HG02981 (cell line): Measurements from ENCODE around the gene FMN1.
"Not testable (repeated sequence)": the region's sequence is repeated elsewhere in the genome, so short reads cannot be mapped to it uniquely, and the experiment has no call there.

Experiments
- ATAC-seq: cut with Tn5 transposase; IDR thresholded peaks from one replicate; pipeline ENCODE4 v1.9.1; 2021; ENCODE audit warnings: mild to moderate bottlenecking, moderate library complexity; ENCODE audit not compliant: unreplicated experiment

FMN1 gene

GRCh38 chr15:32871883-32872282 is 322.6 kb downstream of the FMN1 start:
- no peak for ATAC-seq

- ATAC-seq: no peak
Observed at GRCh38 chr15:32870240-32871033, 324.1 kb downstream of the FMN1 start.

GRCh38 chr15:32869776-32870175 is 324.7 kb downstream of the FMN1 start:
- ATAC-seq: no peak

GRCh38 chr15:32867313-32867626 is 327.2 kb downstream of the FMN1 start:
- ATAC-seq: no peak

DNA sequence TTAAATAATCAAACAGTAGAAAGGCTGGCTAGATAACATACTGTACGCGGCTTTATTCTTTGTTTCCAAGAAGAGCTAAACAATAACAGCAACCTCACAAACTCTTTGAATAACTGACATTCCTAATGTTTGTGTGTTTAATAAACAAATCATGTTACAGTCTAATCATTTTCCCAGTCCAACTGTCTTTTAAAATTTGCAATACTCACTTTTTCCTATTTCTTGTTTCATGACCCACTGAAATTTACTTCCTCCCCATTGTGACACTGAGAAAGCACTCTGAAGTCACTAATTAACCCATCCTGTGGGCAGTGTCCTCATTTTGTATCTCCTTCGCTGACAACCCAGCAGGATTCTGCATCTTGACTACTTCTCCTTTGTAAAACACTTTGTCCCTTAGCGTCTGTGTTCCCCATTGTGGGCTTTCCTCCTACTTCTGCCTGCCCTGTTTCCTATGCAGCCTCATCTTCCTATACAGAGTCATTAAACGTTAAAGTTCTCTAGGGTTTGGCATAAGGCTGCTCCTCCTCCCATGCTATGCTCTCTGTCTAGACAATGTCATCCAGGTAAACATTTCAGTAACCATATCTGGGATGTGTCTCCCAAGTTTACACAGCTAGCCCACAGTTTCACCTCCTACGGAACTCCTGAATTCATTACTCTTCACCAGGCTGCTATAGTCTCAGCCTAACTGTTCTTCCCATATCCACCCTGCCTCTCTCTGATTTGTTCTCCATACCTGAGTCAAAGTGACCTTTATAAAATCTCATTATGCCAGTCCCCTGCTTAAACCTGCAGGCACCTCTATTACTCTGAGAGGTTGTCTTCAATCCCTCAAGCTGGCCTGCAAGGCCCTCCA is 327.8 kb downstream of the FMN1 start:
- no peak for ATAC-seq

DNA sequence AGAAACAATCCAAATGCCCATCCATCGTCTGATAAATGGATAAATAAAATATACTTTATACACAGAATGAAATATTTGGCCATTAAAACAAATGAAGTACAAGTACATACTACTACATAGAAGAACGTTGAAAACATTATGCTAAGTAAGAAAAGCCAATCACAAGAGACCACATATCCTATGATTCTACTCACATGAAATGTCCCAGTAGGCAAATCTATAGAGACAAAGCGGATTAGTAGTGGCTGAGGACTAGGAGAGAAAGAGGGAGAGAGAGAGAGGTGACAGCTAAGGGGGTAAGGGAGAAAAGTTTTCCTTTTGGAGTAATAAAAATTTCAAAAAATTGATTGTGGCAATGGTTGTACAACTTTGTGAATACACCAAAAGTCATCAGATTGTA is 329.7 kb downstream of the FMN1 start:
- no peak for ATAC-seq

DNA sequence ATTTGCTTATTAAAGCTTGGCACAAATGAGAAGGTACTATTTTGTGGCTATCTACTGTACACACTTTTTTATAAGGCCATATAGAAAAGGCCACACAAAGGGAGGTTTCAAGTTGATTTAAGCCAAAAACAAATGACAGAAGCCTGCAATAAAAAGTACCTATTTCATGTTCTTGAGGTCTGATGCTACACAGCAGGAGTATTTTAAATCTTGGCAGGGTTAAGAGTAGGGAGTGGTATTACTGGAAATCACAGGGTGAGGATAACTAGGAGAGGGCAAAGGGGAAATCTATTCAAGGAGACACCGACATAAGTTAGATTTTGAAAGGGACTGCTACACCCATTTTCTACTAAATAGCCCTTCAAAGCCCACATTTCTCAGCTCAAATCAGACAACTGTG is 330.5 kb downstream of the FMN1 start:
- no peak for ATAC-seq

- ATAC-seq: no peak
Observed at GRCh38 chr15:32861761-32862160, 332.8 kb downstream of the FMN1 start.

- no peak for ATAC-seq
Observed at GRCh38 chr15:32861174-32861573, 333.3 kb downstream of the FMN1 start.

DNA sequence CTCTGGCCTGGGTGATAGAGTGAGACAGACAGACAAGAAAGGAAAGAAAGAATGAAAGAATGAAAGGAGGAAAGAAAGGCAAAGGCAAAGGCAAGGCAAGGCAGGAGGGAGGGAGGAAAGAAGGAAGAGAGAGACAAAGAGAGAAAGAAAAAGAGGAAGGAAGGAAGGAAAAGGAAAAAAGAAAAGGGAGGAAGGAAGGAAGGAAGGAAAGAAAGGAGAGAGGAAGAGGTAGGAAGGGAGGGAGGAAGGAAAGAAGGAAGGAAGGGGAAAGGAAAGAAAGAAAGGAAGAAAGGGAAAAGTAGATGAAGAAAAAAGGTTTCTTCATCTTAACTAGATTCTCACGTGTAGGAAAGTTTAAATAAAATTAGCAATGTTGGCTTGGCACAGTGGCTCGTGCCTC is 334.5 kb downstream of the FMN1 start:
- no peak for ATAC-seq

GRCh38 chr15:32859251-32859650 is 335.3 kb downstream of the FMN1 start:
- no peak for ATAC-seq

DNA sequence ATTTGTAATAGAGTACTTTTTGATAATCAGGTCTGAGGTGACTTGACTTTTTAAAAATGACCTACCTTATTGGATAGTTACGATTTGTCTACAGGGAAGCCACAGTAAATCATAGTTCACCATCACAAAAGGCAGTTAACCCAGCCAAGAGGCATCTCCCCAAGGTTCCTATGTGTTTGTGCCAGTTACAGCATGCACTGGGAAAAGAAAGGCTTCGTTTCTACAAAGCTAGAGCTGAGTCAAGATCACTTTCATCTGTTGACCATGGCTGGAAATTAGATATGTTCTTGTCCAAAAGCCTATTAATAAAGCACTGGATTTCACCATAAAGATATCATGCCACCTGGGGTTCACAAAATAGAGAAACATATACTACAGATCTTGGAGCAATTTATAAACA is 336.8 kb downstream of the FMN1 start:
- ATAC-seq: no peak

GRCh38 chr15:32856753-32857152 is 337.8 kb downstream of the FMN1 start:
- ATAC-seq: no peak

- no peak for ATAC-seq
Observed at GRCh38 chr15:32855942-32856341, 338.6 kb downstream of the FMN1 start.

DNA sequence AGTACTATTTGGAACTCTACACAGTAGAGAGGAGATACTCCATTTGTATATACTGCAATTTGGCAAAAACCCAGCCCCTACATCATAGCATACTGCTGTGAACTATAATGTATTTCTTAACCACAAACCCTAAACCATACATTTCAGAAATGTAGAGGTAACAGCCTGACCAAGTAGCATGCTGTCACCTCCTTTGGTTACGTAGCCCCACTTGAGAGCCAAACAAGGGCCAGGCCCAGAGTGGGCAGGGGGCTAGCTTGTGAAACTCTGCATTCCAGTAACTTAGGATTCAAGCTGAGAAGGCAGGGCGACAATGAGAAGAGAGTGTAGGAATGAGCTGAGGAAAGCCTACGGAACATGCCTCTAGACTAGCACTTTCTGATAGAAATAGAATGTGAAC is 340.9 kb downstream of the FMN1 start:
- ATAC-seq: no peak

GRCh38 chr15:32852771-32853170 is 341.7 kb downstream of the FMN1 start:
- no peak for ATAC-seq

DNA sequence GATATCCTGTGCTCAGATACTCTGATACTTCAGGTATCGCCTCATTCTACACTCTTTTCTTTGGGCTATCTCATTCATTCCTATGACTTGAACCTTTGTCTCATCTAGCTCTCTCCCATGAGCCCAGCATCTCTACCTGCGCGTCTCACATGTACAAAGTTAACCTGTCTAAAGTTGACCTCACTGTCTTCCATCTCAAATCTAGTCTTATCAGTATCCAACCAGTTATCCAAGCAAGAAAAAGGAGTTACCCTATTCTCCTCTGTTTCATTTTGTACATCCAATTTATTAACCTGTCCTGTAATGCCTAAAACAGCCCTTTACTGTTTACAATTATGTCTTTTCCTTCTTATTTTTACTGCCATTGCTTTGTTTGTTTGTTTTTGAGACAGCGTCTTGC is 342.5 kb downstream of the FMN1 start:
- no peak for ATAC-seq

DNA sequence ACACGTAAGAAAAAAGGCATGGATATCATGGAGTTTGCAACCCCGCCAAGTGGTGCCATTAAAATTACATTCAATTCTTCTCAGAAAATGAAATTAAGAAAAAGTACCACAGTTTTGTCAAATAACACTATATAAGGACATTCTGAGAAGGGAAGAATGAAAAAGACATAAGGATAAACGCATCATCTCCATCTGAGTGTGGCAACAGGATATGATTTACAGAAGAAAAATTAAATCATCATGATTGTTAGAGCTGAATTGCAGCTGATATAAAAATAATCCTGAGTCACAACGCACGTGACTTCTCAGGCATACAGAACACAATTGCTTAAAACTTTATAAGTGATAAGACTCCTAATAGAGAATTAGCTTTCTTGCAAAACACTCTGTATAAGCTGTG is 342.9 kb downstream of the FMN1 start:
- ATAC-seq: no peak

- no peak for ATAC-seq
Observed at GRCh38 chr15:32849769-32850668, 344.5 kb downstream of the FMN1 start.

GRCh38 chr15:32846671-32847070 is 347.8 kb downstream of the FMN1 start:
- not testable (repeated sequence) for ATAC-seq

DNA sequence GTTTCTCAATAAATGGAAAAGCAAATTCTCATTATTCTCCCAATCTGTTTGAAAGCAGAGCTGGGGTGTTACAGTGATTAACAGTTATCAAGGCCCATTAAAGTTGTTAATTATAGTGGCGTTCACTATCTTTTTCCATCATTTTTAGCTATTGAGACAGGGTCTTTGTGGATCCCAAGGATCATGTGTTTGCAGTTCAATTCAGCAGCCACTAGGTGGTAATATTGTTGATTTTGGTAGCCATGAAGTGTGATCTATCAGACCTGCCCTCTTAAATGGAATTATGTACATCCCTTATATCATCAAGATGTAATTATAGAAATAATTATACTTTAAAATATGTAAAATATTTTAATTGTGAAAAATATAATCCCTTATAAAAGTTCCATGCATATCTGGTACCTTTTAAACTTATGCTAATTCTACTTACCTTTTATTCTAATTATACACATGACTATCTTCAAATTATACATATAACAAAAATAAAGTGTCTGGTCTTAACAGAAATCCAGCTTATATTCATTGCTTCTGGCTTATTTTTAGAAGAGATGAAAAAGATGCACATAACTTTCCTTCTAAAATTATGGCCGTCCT is 350.3 kb downstream of the FMN1 start:
- ATAC-seq: no peak
